WTC11 (cell line): Measurements from ENCODE around the gene AMBRA1. TPM values are rescaled to one million over a fixed set of nuclear protein-coding genes. Genes with fewer than 3 reads are reported as not detected.
A peak's percentile ranks its signal among the peaks of the same experiment; 100 is the strongest.

Experiments
- ATAC-seq: fragments of 200-7000 bp; cut with Tn5 transposase; 2 replicates; pipeline ENCODE4 v1.10.0; 2021; ENCODE audit warnings: mild to moderate bottlenecking, moderate library complexity
- CTCF ChIA-PET: fragments of 300-600 bp; sonication (Branson Sonifier 250); formaldehyde crosslinking; loops from one replicate; lab custom pipeline; 2021; ENCODE audit warnings: antibody characterized with exemption; lab: Charles Lee
- POLR2A ChIA-PET: fragments of 350-600 bp; sonication (Branson Sonifier 250); formaldehyde crosslinking; loops from one replicate; lab custom pipeline; 2021; ENCODE audit warnings: antibody characterized with exemption; lab: Charles Lee
- DNase-seq: peaks from one replicate; pipeline ENCODE4 v3.0.0; 2021; ENCODE audit warnings: low spot score
- H3K27ac Mint-ChIP-seq: 2 replicates; pipeline ENCODE4 v1.8.0; 2021; ENCODE audit warnings: mixed read lengths
- H3K27me3 Mint-ChIP-seq: 2 replicates; pipeline ENCODE4 v1.8.0; 2021; ENCODE audit warnings: low read depth, mild to moderate bottlenecking, moderate library complexity, mixed read lengths
- H3K36me3 Mint-ChIP-seq: 2 replicates; pipeline ENCODE4 v1.8.0; 2021; ENCODE audit warnings: mixed read lengths
- H3K4me1 Mint-ChIP-seq: 2 replicates; pipeline ENCODE4 v1.8.0; 2022; ENCODE audit warnings: mixed read lengths
- H3K4me3 Mint-ChIP-seq: 2 replicates; pipeline ENCODE4 v1.8.0; 2021; ENCODE audit warnings: mild to moderate bottlenecking, moderate library complexity, mixed read lengths
- H3K9me3 Mint-ChIP-seq: 2 replicates; pipeline ENCODE4 v1.8.0; 2021; ENCODE audit warnings: mixed read lengths
- E2F5 ChIP-seq: sonication (generic); formaldehyde crosslinking; IDR thresholded peaks from 2 replicates; pipeline ENCODE4 v1.8.1; 2022; ENCODE audit warnings: mild to moderate bottlenecking, moderate library complexity, missing genetic modification reagents
- ERG ChIP-seq: fragments of 250-450 bp; sonication (Bioruptor Pico); IDR thresholded peaks from 2 replicates; pipeline ENCODE4 v1.8.0; 2021; ENCODE audit warnings: mild to moderate bottlenecking
- ETV6 ChIP-seq: sonication (generic); formaldehyde crosslinking; IDR thresholded peaks from 2 replicates; pipeline ENCODE4 v1.8.1; 2022; ENCODE audit warnings: mild to moderate bottlenecking, missing genetic modification reagents
- FOXJ3 ChIP-seq: sonication (generic); formaldehyde crosslinking; IDR thresholded peaks from 2 replicates; pipeline ENCODE4 v1.9.0; 2021; ENCODE audit warnings: missing genetic modification reagents, mild to moderate bottlenecking, borderline replicate concordance
- FOXP4 ChIP-seq: sonication (generic); formaldehyde crosslinking; IDR thresholded peaks from 2 replicates; pipeline ENCODE4 v1.8.0; 2022; ENCODE audit warnings: mild to moderate bottlenecking, missing genetic modification reagents
- GABPB1 ChIP-seq: sonication (generic); formaldehyde crosslinking; IDR thresholded peaks from 2 replicates; pipeline ENCODE4 v1.8.1; 2023; ENCODE audit warnings: mild to moderate bottlenecking, missing genetic modification reagents
- HMGXB4 ChIP-seq: sonication (generic); formaldehyde crosslinking; IDR thresholded peaks from 2 replicates; pipeline ENCODE4 v1.8.1; 2023; ENCODE audit warnings: mild to moderate bottlenecking, moderate library complexity, missing genetic modification reagents
- IRF1 ChIP-seq: sonication (generic); formaldehyde crosslinking; IDR thresholded peaks from 2 replicates; pipeline ENCODE4 v1.8.0; 2023; ENCODE audit warnings: missing genetic modification reagents
- JAZF1 ChIP-seq: fragments of 250-450 bp; sonication (Bioruptor Pico); IDR thresholded peaks from 2 replicates; pipeline ENCODE4 v1.9.0; 2021; ENCODE audit warnings: moderate library complexity, mild to moderate bottlenecking, inconsistent platforms
- MLX ChIP-seq: sonication (generic); formaldehyde crosslinking; IDR thresholded peaks from 2 replicates; pipeline ENCODE4 v1.8.1; 2023; ENCODE audit warnings: mild to moderate bottlenecking, missing genetic modification reagents, moderate library complexity
- MXD4 ChIP-seq: fragments of 250-450 bp; sonication (Bioruptor Pico); IDR thresholded peaks from 2 replicates; pipeline ENCODE4 v1.8.0; 2021; ENCODE audit warnings: mild to moderate bottlenecking, moderate library complexity, borderline replicate concordance
- MYBL2 ChIP-seq: sonication (generic); formaldehyde crosslinking; IDR thresholded peaks from 2 replicates; pipeline ENCODE4 v1.8.1; 2023; ENCODE audit warnings: mild to moderate bottlenecking, moderate library complexity, missing genetic modification reagents
- NR2C2 ChIP-seq: sonication (generic); formaldehyde crosslinking; IDR thresholded peaks from 2 replicates; pipeline ENCODE4 v1.8.0; 2022; ENCODE audit warnings: mild to moderate bottlenecking, missing genetic modification reagents
- SMAD3 ChIP-seq: sonication (generic); formaldehyde crosslinking; IDR thresholded peaks from 2 replicates; pipeline ENCODE4 v1.8.0; 2022; ENCODE audit warnings: missing genetic modification reagents, mild to moderate bottlenecking, borderline replicate concordance
- ZMAT4 ChIP-seq: fragments of 250-450 bp; sonication (Bioruptor Pico); IDR thresholded peaks from 2 replicates; pipeline ENCODE4 v1.9.0; 2021; ENCODE audit warnings: mild to moderate bottlenecking
- ZNF138 ChIP-seq: sonication (generic); formaldehyde crosslinking; conservative IDR thresholded peaks from 2 replicates; pipeline ENCODE4 v1.8.1; 2022; ENCODE audit warnings: mild to moderate bottlenecking, moderate library complexity, missing genetic modification reagents
- ZNF232 ChIP-seq: sonication (generic); formaldehyde crosslinking; IDR thresholded peaks from 2 replicates; pipeline ENCODE4 v1.8.0; 2022; ENCODE audit warnings: mild to moderate bottlenecking, missing genetic modification reagents
- ZNF281 ChIP-seq: sonication (generic); formaldehyde crosslinking; IDR thresholded peaks from 2 replicates; pipeline ENCODE4 v1.8.0; 2023; ENCODE audit warnings: mild to moderate bottlenecking, missing genetic modification reagents
- ZNF423 ChIP-seq: fragments of 250-450 bp; sonication (Bioruptor Pico); IDR thresholded peaks from 2 replicates; pipeline ENCODE4 v2.1.2; 2022; ENCODE audit warnings: mild to moderate bottlenecking, moderate library complexity
- ZNF532 ChIP-seq: fragments of 250-450 bp; sonication (Bioruptor Pico); IDR thresholded peaks from 2 replicates; pipeline ENCODE4 v1.9.0; 2021; ENCODE audit warnings: mild to moderate bottlenecking, borderline replicate concordance
- total RNA-seq: library from RNA; stranded (reverse); gene quantifications from 3 replicates; pipeline ENCODE4 v1.2.3, GENCODE V29; 2021

Gene AMBRA1
- total RNA-seq, 1 experiment from 2014 or later, result 35.0 TPM

- ATAC-seq, result no peak
- Mint-ChIP-seq H3K9me3 (no peaks in the 10 kb centered on the region), H3K4me1 (peaks cover 3% of the 10 kb centered on the region), H3K27ac (peak overlapping the region; percentile 52), H3K4me3 (no peak overlapping the region), H3K27me3 (no peaks in the 10 kb centered on the region), H3K36me3 (no peaks in the 10 kb centered on the region)
- TF ChIP-seq FOXJ3 (no peak), IRF1 (no peak), MXD4 (no peak), MLX (CRISPR knock-in tag) (no peak), JAZF1 (CRISPR knock-in tag) (no peak), ZNF232 (no peak), ERG (CRISPR knock-in tag) (no peak), SMAD3 (CRISPR knock-in tag) (no peak), ZNF138 (CRISPR knock-in tag) (no peak), E2F5 (CRISPR knock-in tag) (no peak), ETV6 (CRISPR knock-in tag) (no peak), FOXP4 (CRISPR knock-in tag) (no peak), ZNF532 (no peak), NR2C2 (no peak), ZNF423 (CRISPR knock-in tag) (no peak)
- no peak for DNase-seq
- ChIA-PET CTCF (interaction anchor here (1.0 to 2.1 kb wide), 4 partner anchors 12 to 208 kb away, joined by 3 to 7 read pairs (median 6); no protein-coding TSS in a partner anchor), POLR2A (interaction anchor here (0.7 kb wide), 1 partner anchor 1212 kb away, joined by 3 read pairs; no protein-coding TSS in a partner anchor)
Measured at GRCh38 chr11:46560300-46560991, 33.4 kb downstream of the AMBRA1 start.

GRCh38 chr11:46559815-46560214 lies 34.0 kb downstream of the AMBRA1 start:
- ChIA-PET POLR2A (no interaction called here), CTCF (interaction anchor here (2.1 kb wide), 1 partner anchor 208 kb away, joined by 6 read pairs; no protein-coding TSS in a partner anchor)
- Mint-ChIP-seq H3K4me3 (no peak overlapping the region), H3K4me1 (peaks cover 9% of the 10 kb centered on the region), H3K9me3 (no peaks in the 10 kb centered on the region), H3K36me3 (no peaks in the 10 kb centered on the region), H3K27me3 (no peaks in the 10 kb centered on the region), H3K27ac (no peak overlapping the region)
- no peak for DNase-seq
- ATAC-seq, result no peak
- TF ChIP-seq GABPB1 (no peak), ZNF281 (CRISPR knock-in tag) (no peak), FOXJ3 (no peak), ZMAT4 (CRISPR knock-in tag) (no peak), HMGXB4 (CRISPR knock-in tag) (no peak), MYBL2 (no peak)
